Skin of body (tissue), 2 donors: ENCODE measurements around the gene FPGT. TPM values are rescaled to one million over a fixed set of nuclear protein-coding genes. Genes with fewer than 3 reads are reported as not detected.
"Not testable (repeated sequence)": the region's sequence is repeated elsewhere in the genome, so short reads cannot be mapped to it uniquely, and the experiment has no call there.

Source experiments
- DNase-seq: peaks from one replicate; lab custom pipeline; 2025; lab: John Stamatoyannopoulos, UW
- total RNA-seq: library from RNA; depleted of rRNA; stranded (reverse); fragments of >200 nt; gene quantifications from one replicate; pipeline ENCODE4 v1.2.3, GENCODE V29; 2014

FPGT gene
- total RNA-seq = 21.6 TPM

- peak; percentile 96 for DNase-seq
Measured at GRCh38 chr1:74197657-74198552, at the start of gene FPGT, which contains the start of gene LRRIQ3. TSS of gene FPGT (plus strand) at chr1:74198242. CDS start at chr1:74198279, 37 bp downstream. TSS of gene LRRIQ3 (minus strand) at chr1:74198176. CDS start at chr1:74183684, 14,492 bp downstream.

GRCh38 chr1:74160046-74160445, 38.0 kb upstream of the FPGT start:
- no peak for DNase-seq

- DNase-seq = no peak
Measured at GRCh38 chr1:74161497-74161896, 36.5 kb upstream of the FPGT start.

- DNase-seq = no peak
Measured at GRCh38 chr1:74162333-74162732, 35.7 kb upstream of the FPGT start.

- not testable (repeated sequence) for DNase-seq
Measured at GRCh38 chr1:74174423-74174822, 23.6 kb upstream of the FPGT start.

- DNase-seq = no peak
Measured at GRCh38 chr1:74180490-74180889, 17.6 kb upstream of the FPGT start.

GRCh38 chr1:74193908-74194307, 4.1 kb upstream of the FPGT start:
- no peak for DNase-seq

- DNase-seq = no peak
Measured at GRCh38 chr1:74195339-74195738, 2.7 kb upstream of the FPGT start.

GRCh38 chr1:74197255-74197654, 787 bp upstream of the FPGT start:
- no peak for DNase-seq

GRCh38 chr1:74199504-74199903, 1.5 kb downstream of the FPGT start:
- DNase-seq = no peak

GRCh38 chr1:74205266-74205665, 7.2 kb downstream of the FPGT start:
- DNase-seq = no peak

GRCh38 chr1:74215229-74215628, 17.2 kb downstream of the FPGT start:
- DNase-seq = no peak

GRCh38 chr1:74222701-74223100, 24.7 kb downstream of the FPGT start:
- DNase-seq = no peak

- DNase-seq = no peak
Measured at GRCh38 chr1:74223453-74223852, 25.4 kb downstream of the FPGT start.

- DNase-seq = no peak
Measured at GRCh38 chr1:74235153-74235552, 37.1 kb downstream of the FPGT start, which contains the start of gene TNNI3K. TSS of gene TNNI3K (plus strand) at chr1:74235387. CDS start at chr1:74235452, 65 bp downstream.

- no peak for DNase-seq
Measured at GRCh38 chr1:74236440-74236839, 38.4 kb downstream of the FPGT start.

- DNase-seq = no peak
Measured at GRCh38 chr1:74237035-74237434, 39.0 kb downstream of the FPGT start.

GRCh38 chr1:74237787-74238186, 39.7 kb downstream of the FPGT start:
- DNase-seq = no peak

GRCh38 chr1:74245168-74245772, 47.2 kb downstream of the FPGT start:
- DNase-seq = no peak

- DNase-seq = no peak
Measured at GRCh38 chr1:74246315-74246714, 48.3 kb downstream of the FPGT start.

GRCh38 chr1:74247881-74248528, 50.0 kb downstream of the FPGT start:
- no peak for DNase-seq

GRCh38 chr1:74253243-74253824, 55.3 kb downstream of the FPGT start:
- not testable (repeated sequence) for DNase-seq
